SK-N-SH (cell line): Measurements from ENCODE around the gene CRYBG3.

Experiments used
- CHD2 ChIP-seq: fragments of 150-350 bp; IDR thresholded peaks from 2 replicates; pipeline ENCODE4 v1.6.1; 2018; ENCODE audit warnings: low read length; ENCODE audit not compliant: partially characterized antibody
- CTCF ChIP-seq: fragments of 200-600 bp; sonication (generic); IDR thresholded peaks from 2 replicates; pipeline ENCODE4 v1.6.1; 2017; ENCODE audit warnings: antibody characterized with exemption, mild to moderate bottlenecking, moderate library complexity
- FOSL2 ChIP-seq: IDR thresholded peaks from 2 replicates; pipeline ENCODE4 v1.4.0; 2012; ENCODE audit warnings: low read depth, mild to moderate bottlenecking, moderate library complexity, borderline replicate concordance

DNA sequence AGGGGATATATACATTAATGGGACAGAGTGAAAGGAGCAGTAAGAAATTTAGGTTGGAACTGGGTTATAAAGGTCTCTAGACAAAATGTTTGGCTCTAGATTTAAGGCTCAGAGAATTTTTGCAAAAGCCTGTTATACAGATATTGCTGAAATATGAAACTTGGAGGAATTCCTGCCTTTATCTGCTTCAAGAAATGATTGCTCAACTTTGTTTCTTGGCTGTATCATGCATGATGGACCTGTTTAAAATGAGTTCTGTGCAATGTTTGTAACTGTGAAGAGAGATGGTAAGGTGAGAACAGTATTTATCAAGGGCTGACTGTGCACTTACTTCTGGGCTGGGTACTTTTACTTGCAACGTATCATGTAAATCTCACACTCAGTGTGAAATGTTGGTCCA is 3.3 kb downstream of the CRYBG3 start:
- TF ChIP-seq CTCF, result no peak
- no peak for TF ChIP-seq FOSL2
- no peak for TF ChIP-seq CHD2
